DOHH2 (cell line): ENCODE measurements around the gene PDE4B.

Source experiments
- H3F3A ChIP-seq: fragments of 200-600 bp; sonication (generic), shearing (Covaris generic); 2 replicates; pipeline ENCODE4 v1.6.0; 2016; ENCODE audit warnings: antibody characterized with exemption, mild to moderate bottlenecking; ENCODE audit not compliant: control insufficient read depth, insufficient read depth
- H3K27ac ChIP-seq: fragments of 200-600 bp; sonication (generic); 2 replicates; pipeline ENCODE4 v1.5.1; 2014; ENCODE audit warnings: low read depth, mild to moderate bottlenecking, low read length, moderate library complexity
- H3K27me3 ChIP-seq: fragments of 200-600 bp; sonication (generic); 2 replicates; pipeline ENCODE4 v1.6.1; 2014; ENCODE audit warnings: mild to moderate bottlenecking, low read length, mixed read lengths; ENCODE audit not compliant: control insufficient read depth
- H3K36me3 ChIP-seq: fragments of 200-600 bp; sonication (generic); 2 replicates; pipeline ENCODE4 v1.6.1; 2014; ENCODE audit warnings: mild to moderate bottlenecking, low read length, moderate library complexity, mixed read lengths; ENCODE audit not compliant: control insufficient read depth
- H3K4me1 ChIP-seq: fragments of 200-600 bp; sonication (generic); 2 replicates; pipeline ENCODE4 v1.6.1; 2014; ENCODE audit warnings: mild to moderate bottlenecking, low read length, mixed read lengths; ENCODE audit not compliant: control insufficient read depth
- H3K4me2 ChIP-seq: fragments of 200-600 bp; sonication (generic); 2 replicates; pipeline ENCODE4 v1.6.0; 2014; ENCODE audit warnings: mild to moderate bottlenecking, low read length, moderate library complexity
- H3K4me3 ChIP-seq: fragments of 200-600 bp; sonication (generic); 2 replicates; pipeline ENCODE4 v1.5.1; 2014; ENCODE audit warnings: mild to moderate bottlenecking, low read length, mixed read lengths
- H3K79me2 ChIP-seq: fragments of 200-600 bp; sonication (generic); 2 replicates; pipeline ENCODE4 v1.6.1; 2014; ENCODE audit warnings: mild to moderate bottlenecking, low read length, mixed read lengths; ENCODE audit not compliant: control insufficient read depth
- H3K9me2 ChIP-seq: fragments of 200-600 bp; sonication (generic); replicated peaks from 2 replicates; pipeline ENCODE4 v1.6.1; 2014; ENCODE audit warnings: mild to moderate bottlenecking, low read length, mixed read lengths; ENCODE audit not compliant: control insufficient read depth
- H3K9me3 ChIP-seq: fragments of 200-600 bp; sonication (generic); 2 replicates; pipeline ENCODE4 v1.6.1; 2014; ENCODE audit warnings: antibody characterized with exemption, low read length, mixed read lengths; ENCODE audit not compliant: control insufficient read depth, insufficient read depth
- H4K20me1 ChIP-seq: fragments of 200-600 bp; sonication (generic); 2 replicates; pipeline ENCODE4 v1.6.0; 2014; ENCODE audit warnings: low read depth, mild to moderate bottlenecking, antibody characterized with exemption, low read length, moderate library complexity; ENCODE audit not compliant: control insufficient read depth, insufficient read depth
- CTCF ChIP-seq: fragments of 200-600 bp; sonication (generic); IDR thresholded peaks from one replicate; pipeline ENCODE4 v1.5.1; 2014; ENCODE audit warnings: antibody characterized with exemption, mild to moderate bottlenecking, low read depth, low read length; ENCODE audit not compliant: poor library complexity, severe bottlenecking
- EZH2phosphoT487 ChIP-seq: fragments of 200-600 bp; sonication (generic); IDR thresholded peaks from 2 replicates; pipeline ENCODE4 v1.6.1; 2017; ENCODE audit warnings: borderline replicate concordance, mild to moderate bottlenecking, antibody characterized with exemption, low read length, moderate library complexity, mixed read lengths

Gene PDE4B

GRCh38 chr1:66041654-66042053 is 249.0 kb downstream of the PDE4B start:
- H3K27ac ChIP-seq: no peak overlapping the region
- no peaks in the 10 kb centered on the region for H3K27me3 ChIP-seq
- H3F3A ChIP-seq: no peaks in the 10 kb centered on the region
- TF ChIP-seq EZH2phosphoT487 (no peak), CTCF (no peak)
- H3K4me1 ChIP-seq: no peaks in the 10 kb centered on the region
- no peaks in the 10 kb centered on the region for H3K9me3 ChIP-seq
- H3K4me2 ChIP-seq: no peak overlapping the region
- H3K36me3 ChIP-seq: no peaks in the 10 kb centered on the region
- no peaks in the 10 kb centered on the region for H4K20me1 ChIP-seq
- H3K9me2 ChIP-seq: no peaks in the 10 kb centered on the region
- no peak overlapping the region for H3K4me3 ChIP-seq
- no peaks in the 10 kb centered on the region for H3K79me2 ChIP-seq

- Histone ChIP-seq H3K9me2 (no peaks in the 10 kb centered on the region), H3F3A (no peaks in the 10 kb centered on the region), H3K4me1 (no peaks in the 10 kb centered on the region)
Measured at GRCh38 chr1:66043186-66043585, 250.5 kb downstream of the PDE4B start.

GRCh38 chr1:66044912-66045311 is 252.2 kb downstream of the PDE4B start:
- H4K20me1 ChIP-seq: no peaks in the 10 kb centered on the region
- no peaks in the 10 kb centered on the region for H3K9me2 ChIP-seq
- H3K36me3 ChIP-seq: no peaks in the 10 kb centered on the region
- no peaks in the 10 kb centered on the region for H3F3A ChIP-seq
- no peak overlapping the region for H3K27ac ChIP-seq
- H3K27me3 ChIP-seq: no peaks in the 10 kb centered on the region
- no peak overlapping the region for H3K4me3 ChIP-seq
- no peaks in the 10 kb centered on the region for H3K9me3 ChIP-seq
- TF ChIP-seq EZH2phosphoT487 (no peak), CTCF (no peak)
- H3K4me2 ChIP-seq: no peak overlapping the region
- no peaks in the 10 kb centered on the region for H3K4me1 ChIP-seq
- no peaks in the 10 kb centered on the region for H3K79me2 ChIP-seq

More at GRCh38 chr1:66043186-66043585, 250.5 kb downstream of the PDE4B start:
- H3K9me3 ChIP-seq: no peaks in the 10 kb centered on the region
- H3K36me3 ChIP-seq: no peaks in the 10 kb centered on the region
- no peak overlapping the region for H3K4me3 ChIP-seq
- no peak overlapping the region for H3K27ac ChIP-seq
- no peaks in the 10 kb centered on the region for H3K27me3 ChIP-seq
- H4K20me1 ChIP-seq: no peaks in the 10 kb centered on the region
- H3K79me2 ChIP-seq: no peaks in the 10 kb centered on the region
- TF ChIP-seq CTCF: no peak
- TF ChIP-seq EZH2phosphoT487: no peak
- no peak overlapping the region for H3K4me2 ChIP-seq

GRCh38 chr1:66046415-66046814 is 253.7 kb downstream of the PDE4B start:
- no peaks in the 10 kb centered on the region for H3K4me1 ChIP-seq
- H3K4me2 ChIP-seq: no peak overlapping the region
- peaks cover 3% of the 10 kb centered on the region; the same call in 1 of the 2 replicates for H4K20me1 ChIP-seq
- H3K79me2 ChIP-seq: no peaks in the 10 kb centered on the region
- no peak overlapping the region for H3K4me3 ChIP-seq
- H3K9me3 ChIP-seq: no peaks in the 10 kb centered on the region
- H3K36me3 ChIP-seq: no peaks in the 10 kb centered on the region
- no peaks in the 10 kb centered on the region for H3K27me3 ChIP-seq
- no peak for TF ChIP-seq CTCF
- TF ChIP-seq EZH2phosphoT487: no peak
- H3K9me2 ChIP-seq: no peaks in the 10 kb centered on the region
- H3F3A ChIP-seq: no peaks in the 10 kb centered on the region
- H3K27ac ChIP-seq: no peak overlapping the region
